Hepatocyte (in vitro differentiated cells): ENCODE data around the gene ATXN10. TPM values are rescaled to one million over a fixed set of nuclear protein-coding genes. Genes with fewer than 3 reads are reported as not detected.

ENCODE experiments used
- DNase-seq: peaks from one replicate; pipeline ENCODE4 v3.0.0-alpha.2; 2016; ENCODE audit warnings: low spot score
- H2AFZ ChIP-seq: fragments of 200-600 bp; sonication (generic); 2 replicates; pipeline ENCODE4 v1.6.0; 2016; ENCODE audit warnings: antibody characterized with exemption, mild to moderate bottlenecking
- H3K27ac ChIP-seq: fragments of 200-600 bp; sonication (generic); 2 replicates; pipeline ENCODE4 v1.5.1; 2016; ENCODE audit warnings: mild to moderate bottlenecking
- H3K27me3 ChIP-seq: fragments of 200-600 bp; sonication (generic); 2 replicates; pipeline ENCODE4 v1.6.1; 2016
- H3K36me3 ChIP-seq: fragments of 200-600 bp; sonication (generic); replicated peaks from 2 replicates; pipeline ENCODE4 v1.5.1; 2016; ENCODE audit warnings: low read depth; ENCODE audit not compliant: insufficient read depth
- H3K4me1 ChIP-seq: fragments of 200-600 bp; sonication (generic); 2 replicates; pipeline ENCODE4 v1.5.1; 2016; ENCODE audit warnings: mild to moderate bottlenecking, moderate library complexity; ENCODE audit not compliant: insufficient read depth
- H3K4me2 ChIP-seq: fragments of 200-600 bp; sonication (generic); 2 replicates; pipeline ENCODE4 v1.6.0; 2016
- H3K4me3 ChIP-seq: fragments of 200-600 bp; sonication (generic); 2 replicates; pipeline ENCODE4 v1.5.1; 2016; ENCODE audit warnings: mild to moderate bottlenecking
- H3K79me2 ChIP-seq: fragments of 200-600 bp; sonication (generic); 2 replicates; pipeline ENCODE4 v1.6.0; 2017; ENCODE audit warnings: mild to moderate bottlenecking
- H3K9me2 ChIP-seq: fragments of 200-600 bp; sonication (generic); replicated peaks from 2 replicates; pipeline ENCODE4 v1.6.0; 2017; ENCODE audit warnings: mild to moderate bottlenecking; ENCODE audit not compliant: insufficient read depth
- H3K9me3 ChIP-seq: fragments of 200-600 bp; sonication (generic); 2 replicates; pipeline ENCODE4 v1.5.1; 2016; ENCODE audit warnings: low read depth, mild to moderate bottlenecking
- H4K20me1 ChIP-seq: fragments of 200-600 bp; sonication (generic); 2 replicates; pipeline ENCODE4 v1.6.0; 2016; ENCODE audit warnings: mild to moderate bottlenecking; ENCODE audit not compliant: insufficient read depth, poor library complexity, severe bottlenecking
- CTCF ChIP-seq: fragments of 200-600 bp; sonication (generic); IDR thresholded peaks from 2 replicates; pipeline ENCODE4 v1.5.1; 2016; ENCODE audit warnings: antibody characterized with exemption, mild to moderate bottlenecking; ENCODE audit not compliant: poor library complexity
- EZH2 ChIP-seq: fragments of 200-600 bp; sonication (generic); IDR thresholded peaks from 2 replicates; pipeline ENCODE4 v1.6.1; 2016; ENCODE audit warnings: antibody characterized with exemption, mild to moderate bottlenecking, borderline replicate concordance
- EZH2phosphoT487 ChIP-seq: fragments of 200-600 bp; sonication (generic); IDR thresholded peaks from one replicate; pipeline ENCODE4 v1.6.1; 2018; ENCODE audit warnings: antibody characterized with exemption, mild to moderate bottlenecking, low read depth, moderate library complexity; ENCODE audit not compliant: unreplicated experiment, severe bottlenecking
- WGBS: methylation state at CpG from one replicate; pipeline ENCODE4 v1.1.6; 2016; ENCODE audit warnings: low lambda C conversion rate; ENCODE audit errors: missing lambda C conversion rate; 5-methylcytosine and 5-hydroxymethylcytosine counted together
- polyA plus RNA-seq: library from polyadenylated mRNA; unstranded; fragments of >200 nt; fragmentation: Nextera tagmentation; extraction: Ambion mirVana; gene quantifications from 2 replicates; pipeline ENCODE4 v1.2.1, GENCODE V29; 2016
- total RNA-seq: library from RNA; depleted of rRNA; stranded (reverse); fragments of >200 nt; gene quantifications from 2 replicates; pipeline ENCODE4 v1.2.3, GENCODE V29; 2014

ATXN10 gene
- total and polyA plus RNA-seq, 2 experiments from 2014 or later: 141 to 186 TPM

GRCh38 chr22:45648301-45649117 lies 23.1 kb upstream of the ATXN10 start:
- Histone ChIP-seq H3K4me2 (no peak overlapping the region), H3K79me2 (no peaks in the 10 kb centered on the region), H3K4me1 (no peaks in the 10 kb centered on the region), H3K27me3 (no peaks in the 10 kb centered on the region), H3K36me3 (no peaks in the 10 kb centered on the region), H3K4me3 (no peak overlapping the region), H3K27ac (no peak overlapping the region), H3K9me2 (no peaks in the 10 kb centered on the region), H2AFZ (no peak overlapping the region), H3K9me3 (no peaks in the 10 kb centered on the region), H4K20me1 (no peaks in the 10 kb centered on the region)
- no peak for TF ChIP-seq EZH2phosphoT487
- 91% methylated on average over 24 of the region's 24 CpGs for WGBS
- no peak for DNase-seq

- Histone ChIP-seq H4K20me1 (no peaks in the 10 kb centered on the region), H3K9me3 (no peaks in the 10 kb centered on the region), H3K27me3 (no peaks in the 10 kb centered on the region), H3K36me3 (no peaks in the 10 kb centered on the region), H2AFZ (no peak overlapping the region), H3K9me2 (no peaks in the 10 kb centered on the region), H3K4me2 (no peak overlapping the region), H3K4me1 (no peaks in the 10 kb centered on the region), H3K27ac (no peak overlapping the region), H3K4me3 (no peak overlapping the region), H3K79me2 (no peaks in the 10 kb centered on the region)
- over 99% methylated on average over 6 of the region's 6 CpGs for WGBS
- no peak for DNase-seq
- TF ChIP-seq EZH2phosphoT487: no peak
- TF ChIP-seq CTCF: no peak
- TF ChIP-seq EZH2: no peak
Observed at GRCh38 chr22:45649809-45650208, 21.8 kb upstream of the ATXN10 start.

- Histone ChIP-seq H3K27me3 (no peaks in the 10 kb centered on the region), H3K4me3 (no peak overlapping the region), H3K79me2 (no peaks in the 10 kb centered on the region), H3K36me3 (no peaks in the 10 kb centered on the region), H2AFZ (no peak overlapping the region), H3K4me1 (no peaks in the 10 kb centered on the region), H3K4me2 (no peak overlapping the region), H3K9me2 (no peaks in the 10 kb centered on the region), H4K20me1 (no peaks in the 10 kb centered on the region), H3K27ac (no peak overlapping the region), H3K9me3 (no peaks in the 10 kb centered on the region)
- 89% methylated on average over 12 of the region's 12 CpGs for WGBS
- TF ChIP-seq EZH2phosphoT487 (no peak), CTCF (no peak), EZH2 (no peak)
- DNase-seq: no peak
Observed at GRCh38 chr22:45650721-45651120, 20.9 kb upstream of the ATXN10 start.

DNA sequence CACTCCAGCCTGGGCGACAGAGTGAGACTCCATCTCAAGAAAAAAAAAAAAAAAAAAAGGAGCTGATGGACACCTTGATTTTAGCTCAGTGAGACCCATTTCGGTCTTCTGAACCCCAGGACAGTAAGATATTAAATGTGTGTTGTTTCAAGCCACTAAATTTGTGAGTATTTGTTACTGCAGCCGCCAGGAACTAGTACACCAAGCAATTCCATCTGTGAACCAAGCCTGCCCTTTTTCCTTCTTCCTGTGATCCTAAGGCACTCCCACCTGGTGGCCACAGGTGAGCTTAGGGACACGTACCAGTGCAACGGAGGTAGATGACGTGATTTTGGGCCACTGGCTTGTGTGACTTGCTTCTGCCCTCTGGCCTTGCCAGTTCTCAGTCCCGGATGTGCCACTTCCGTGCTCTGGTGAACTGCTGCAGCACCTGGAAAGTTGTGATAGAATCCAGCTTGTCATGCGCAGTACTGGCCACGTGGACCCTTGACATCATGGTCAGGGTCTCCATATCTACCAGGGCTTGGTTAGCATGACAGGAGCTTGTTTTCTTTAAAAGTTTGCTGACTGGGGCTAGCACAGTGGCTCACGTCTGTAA lies 19.6 kb upstream of the ATXN10 start:
- Histone ChIP-seq H3K9me3 (no peaks in the 10 kb centered on the region), H3K4me1 (no peaks in the 10 kb centered on the region), H3K79me2 (no peaks in the 10 kb centered on the region), H4K20me1 (no peaks in the 10 kb centered on the region), H3K36me3 (no peaks in the 10 kb centered on the region), H3K27ac (no peak overlapping the region), H3K27me3 (no peaks in the 10 kb centered on the region), H2AFZ (no peak overlapping the region), H3K9me2 (no peaks in the 10 kb centered on the region), H3K4me3 (no peak overlapping the region), H3K4me2 (no peak overlapping the region)
- 93% methylated on average over 11 of the region's 11 CpGs for WGBS
- TF ChIP-seq EZH2 (no peak), CTCF (no peak), EZH2phosphoT487 (no peak)
- no peak for DNase-seq
